HG02798 (cell line): ENCODE results near the gene TIMP2.
"Not testable (repeated sequence)": the region's sequence is repeated elsewhere in the genome, so short reads cannot be mapped to it uniquely, and the experiment has no call there.

ENCODE experiments used
- ATAC-seq: cut with Tn5 transposase; IDR thresholded peaks from one replicate; pipeline ENCODE4 v1.9.1; 2021; ENCODE audit warnings: mild to moderate bottlenecking; ENCODE audit not compliant: unreplicated experiment, poor library complexity

The TIMP2 gene

DNA sequence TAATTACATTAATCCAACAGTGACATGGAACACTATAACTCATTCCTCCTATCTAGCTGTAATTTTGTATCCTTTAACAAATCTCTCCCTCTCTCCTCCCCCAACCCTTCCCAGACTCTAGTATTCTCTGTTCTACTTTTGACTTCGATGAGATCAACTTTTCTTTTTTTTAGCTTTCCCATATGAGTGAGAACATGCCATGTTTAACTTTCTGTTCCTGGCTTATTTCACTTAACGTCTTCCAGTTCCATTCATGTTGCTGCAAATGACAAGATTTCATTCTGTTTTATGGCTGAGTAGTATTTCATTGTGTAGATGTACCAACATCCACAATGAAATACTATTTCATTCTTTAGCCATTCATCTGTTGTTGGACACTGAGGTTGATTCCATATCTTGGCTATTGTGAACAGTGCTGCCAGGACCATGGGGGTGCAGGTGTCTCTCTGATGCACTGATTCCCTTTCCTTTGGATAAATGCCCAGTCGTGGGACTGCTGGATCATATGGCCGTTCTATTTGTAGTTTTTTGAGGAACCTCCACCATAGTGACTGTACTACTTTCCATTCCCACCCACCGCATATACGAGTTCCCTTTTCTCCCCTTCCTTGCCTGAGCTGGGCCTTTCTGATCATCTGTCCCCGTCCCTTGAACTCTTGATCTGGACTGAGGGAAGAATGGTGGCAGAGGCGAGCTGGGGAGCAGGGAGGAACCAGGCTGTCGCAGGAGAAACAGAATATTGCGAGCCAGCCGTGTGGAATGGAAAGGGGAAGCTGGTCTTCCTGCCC is 14.5 kb downstream of the TIMP2 start:
- ATAC-seq = no peak

- ATAC-seq = no peak
Observed at GRCh38 chr17:78908426-78908825, 16.8 kb downstream of the TIMP2 start.

GRCh38 chr17:78905541-78905940 is 19.6 kb downstream of the TIMP2 start:
- no peak for ATAC-seq

DNA sequence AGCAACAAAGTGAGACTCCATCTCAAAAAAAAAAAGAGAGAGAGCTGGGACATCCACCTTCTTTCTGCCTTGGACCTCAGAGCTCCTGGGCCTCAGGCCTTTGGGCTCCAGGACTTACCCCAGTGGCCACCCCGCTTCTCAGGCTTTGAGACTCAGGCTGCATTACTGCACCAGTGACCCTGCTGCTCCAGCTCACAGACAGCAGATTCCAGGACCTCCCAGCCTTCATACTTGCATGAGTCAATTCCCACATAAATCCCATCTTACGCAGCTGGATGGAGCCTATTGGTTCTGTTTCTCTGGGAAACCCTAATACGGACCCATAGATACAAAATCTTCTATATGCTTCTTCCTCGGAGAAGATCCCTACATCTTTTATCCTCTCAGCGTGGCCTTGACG is 20.1 kb downstream of the TIMP2 start:
- ATAC-seq = no peak

- no peak for ATAC-seq
Observed at GRCh38 chr17:78904371-78904770, 20.8 kb downstream of the TIMP2 start.

DNA sequence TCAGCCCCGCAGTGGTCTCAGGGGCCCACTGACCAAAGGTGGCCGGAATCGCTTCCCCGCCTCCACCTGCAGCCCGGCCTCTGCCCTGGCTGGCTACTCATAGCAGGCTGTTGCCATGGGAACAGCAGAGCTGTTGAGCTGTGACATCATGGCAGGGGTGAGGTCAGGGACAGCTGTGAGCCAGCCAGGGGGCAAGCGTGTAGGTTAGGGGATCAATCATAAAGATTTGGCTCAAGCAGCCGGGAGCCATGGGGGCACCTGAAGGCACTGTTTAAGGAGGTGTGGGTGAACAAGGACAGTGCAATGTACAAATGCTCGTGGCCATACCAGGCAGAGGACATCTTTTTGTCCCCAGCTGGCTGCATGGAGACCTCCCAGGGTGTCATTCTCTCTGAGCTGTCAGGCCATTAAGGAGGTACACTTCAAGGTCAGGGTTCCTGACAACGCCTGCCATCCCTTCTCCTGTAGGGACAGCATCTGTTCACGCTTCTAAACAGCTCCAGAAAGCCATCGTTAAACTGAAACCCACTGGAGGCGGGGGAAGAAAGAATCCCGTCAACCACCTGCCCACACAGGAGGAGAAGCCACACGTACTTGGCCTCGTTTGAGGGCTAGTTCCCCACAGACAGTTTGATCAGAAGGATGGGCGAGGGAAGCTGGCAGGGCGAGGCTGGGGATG is 21.9 kb downstream of the TIMP2 start, which contains the start of gene CEP295NL:
Gene CEP295NL, minus strand, starts transcription at position 101 of the 679 bp plus-strand sequence. CDS start 1,373 bp downstream, outside the sequence.
- ATAC-seq = no peak

- not testable (repeated sequence) for ATAC-seq
Observed at GRCh38 chr17:78902231-78902630, 23.0 kb downstream of the TIMP2 start.

- no peak for ATAC-seq
Observed at GRCh38 chr17:78901806-78902205, 23.4 kb downstream of the TIMP2 start.

DNA sequence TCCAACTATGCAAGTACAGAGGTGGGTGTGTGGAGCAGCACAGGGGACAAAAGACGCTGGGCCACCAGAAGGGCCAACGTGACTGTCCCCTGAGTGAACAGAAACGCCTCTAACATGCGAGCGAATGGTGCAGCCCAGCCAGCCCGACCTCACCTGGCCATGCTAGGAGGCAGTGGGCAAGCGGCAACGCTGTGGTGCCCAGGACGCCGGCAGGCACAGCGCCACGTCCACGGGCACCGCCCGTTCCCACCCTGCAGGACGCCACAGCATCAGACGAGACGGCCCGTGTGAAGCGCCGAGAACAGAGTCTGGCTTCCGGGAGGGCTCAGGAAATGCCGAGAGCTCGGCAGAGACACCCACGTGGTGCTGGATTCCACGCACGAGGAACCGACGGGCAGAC is 24.4 kb downstream of the TIMP2 start:
- ATAC-seq = no peak

GRCh38 chr17:78899361-78900260 is 25.6 kb downstream of the TIMP2 start:
- no peak for ATAC-seq

DNA sequence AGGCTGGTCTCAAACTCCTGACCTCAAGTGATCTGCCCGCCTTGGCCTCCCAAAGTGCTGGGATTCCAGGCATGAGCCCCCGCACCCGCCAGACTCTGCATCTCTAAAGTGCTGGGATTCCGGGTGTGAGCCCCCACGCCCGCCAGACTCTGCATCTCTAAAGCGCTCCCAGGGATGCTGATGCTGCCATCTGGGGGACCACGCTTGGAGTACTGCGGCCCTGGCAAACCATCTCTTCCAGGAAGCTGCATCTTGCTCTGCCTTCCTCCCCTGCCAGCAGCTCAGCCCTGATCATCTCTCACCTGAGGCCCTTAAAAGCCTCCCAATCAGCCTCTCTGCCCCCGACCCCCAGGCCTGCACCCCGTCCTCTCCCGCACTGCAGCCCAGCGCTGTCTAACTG is 26.2 kb downstream of the TIMP2 start:
- ATAC-seq = no peak

DNA sequence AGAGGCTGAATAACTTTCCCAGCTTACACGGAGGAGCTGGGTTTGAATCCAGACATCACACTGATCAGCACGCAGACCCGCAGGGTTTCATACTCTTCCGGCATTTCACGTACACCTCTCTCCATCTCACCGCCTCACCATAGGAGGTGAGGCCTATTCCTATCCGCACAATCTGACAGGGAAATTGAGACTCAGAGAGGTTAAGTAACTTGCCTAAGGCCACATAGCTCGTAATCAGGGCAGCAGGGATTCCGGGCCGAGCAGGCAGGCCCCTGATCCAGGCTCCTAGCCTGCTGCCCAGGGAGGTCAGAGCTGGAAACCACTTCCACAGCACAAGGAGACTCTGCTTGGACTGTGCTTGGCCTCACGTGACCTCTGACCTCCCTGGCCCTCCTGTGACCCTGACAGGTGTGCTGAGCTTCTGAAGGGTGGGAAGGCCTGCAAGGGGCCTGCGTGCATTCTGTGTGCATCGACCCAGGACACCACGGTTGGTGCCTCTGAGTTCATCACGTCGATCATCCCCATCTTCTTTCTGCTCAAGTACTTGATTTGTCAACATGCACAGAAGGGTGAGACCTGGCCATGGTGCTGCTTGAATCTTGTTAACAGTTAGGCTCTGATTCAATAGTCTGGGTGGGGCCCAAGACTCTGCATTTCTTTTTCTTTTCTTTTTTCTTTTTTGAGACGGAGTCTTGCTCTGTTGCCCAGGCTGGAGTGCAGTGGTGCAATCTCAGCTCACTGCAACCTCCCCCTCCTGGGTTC is 26.9 kb downstream of the TIMP2 start:
- ATAC-seq = no peak

DNA sequence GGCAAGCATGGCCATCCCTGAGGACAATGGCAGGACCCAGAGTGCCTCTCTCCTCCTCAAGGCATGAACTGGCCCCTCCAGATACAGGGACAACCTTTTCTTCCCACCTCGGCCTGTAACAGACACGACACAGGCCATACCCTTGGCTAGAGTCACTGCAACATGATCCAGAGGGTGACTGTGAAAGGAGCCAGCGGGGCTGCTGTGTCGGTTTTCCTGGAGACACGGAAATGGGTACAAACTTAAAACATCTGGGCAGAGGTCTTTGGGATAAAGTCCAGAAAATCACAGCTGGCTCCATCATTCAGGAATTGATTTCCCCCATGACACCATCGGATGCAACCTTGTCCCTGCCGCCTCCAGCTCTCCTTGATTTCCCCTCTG is 27.5 kb downstream of the TIMP2 start:
- no peak for ATAC-seq

DNA sequence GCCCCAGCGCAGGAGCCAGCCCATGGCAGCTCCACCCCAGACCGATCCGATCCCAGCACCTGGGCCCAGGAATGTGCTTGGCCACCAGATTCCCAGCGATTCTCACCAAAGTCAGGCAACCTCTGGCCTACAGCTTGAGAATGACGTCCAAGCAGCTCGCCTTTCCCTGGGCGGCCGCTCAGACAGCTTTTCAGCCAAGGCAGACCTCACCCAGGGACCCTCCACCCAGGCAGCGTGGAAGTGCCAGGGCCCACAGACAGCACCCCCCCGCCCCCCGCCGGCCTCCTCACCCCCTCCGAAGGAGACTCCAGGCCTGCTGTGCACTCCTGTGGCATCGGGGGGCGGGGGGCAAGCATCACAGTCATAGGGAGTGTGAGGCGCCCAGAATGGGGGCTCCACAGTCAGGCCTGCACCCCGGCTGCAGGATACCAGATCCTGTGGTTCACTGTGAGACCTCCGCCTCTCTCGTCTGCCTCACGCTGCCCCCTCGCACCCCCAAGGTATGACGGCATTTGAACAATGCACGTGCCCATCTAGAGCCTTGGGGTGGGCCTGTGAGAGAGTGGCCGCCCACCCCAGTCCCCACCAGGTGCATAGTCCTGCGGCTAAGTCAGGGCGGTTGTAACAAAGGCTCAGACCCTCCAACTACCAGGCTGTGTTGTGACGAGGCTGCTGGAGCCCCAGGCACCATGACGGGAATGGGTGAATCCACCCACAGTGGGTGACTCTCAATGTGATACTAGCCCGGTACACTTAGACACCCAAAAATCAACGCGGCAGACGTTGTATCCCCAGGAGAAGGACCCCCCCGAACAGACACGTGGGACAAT is 28.1 kb downstream of the TIMP2 start:
- no peak for ATAC-seq

GRCh38 chr17:78896091-78896833 is 28.9 kb downstream of the TIMP2 start:
- ATAC-seq = no peak

- no peak for ATAC-seq
Observed at GRCh38 chr17:78895322-78895721, 29.9 kb downstream of the TIMP2 start.

GRCh38 chr17:78893684-78894083 is 31.5 kb downstream of the TIMP2 start:
- no peak for ATAC-seq

DNA sequence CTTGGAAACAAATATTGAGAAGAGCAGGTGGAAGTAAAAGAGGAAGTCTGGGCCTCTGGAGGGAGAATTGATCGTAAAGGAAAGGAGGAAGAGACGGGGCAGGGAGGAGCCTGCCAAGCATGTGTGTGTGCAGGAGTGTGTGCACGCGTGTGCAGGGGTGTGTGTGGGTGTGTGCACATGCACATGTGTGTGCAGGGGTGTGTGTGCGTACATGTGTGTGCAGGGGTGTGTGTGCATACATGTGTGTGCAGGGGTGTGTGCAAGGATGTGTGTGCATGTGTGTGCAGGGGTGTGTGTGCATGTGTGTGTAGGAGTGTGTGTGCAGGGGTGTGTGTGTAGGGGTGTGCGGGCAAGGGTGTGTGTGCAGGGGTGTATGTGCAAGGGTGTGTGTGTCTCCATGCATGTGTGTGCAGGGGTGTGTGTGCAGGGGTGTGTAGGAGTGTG is 32.2 kb downstream of the TIMP2 start:
- ATAC-seq = no peak
